MG63 (cell line): ENCODE results near the gene ARPIN. TPM values are rescaled to one million over a fixed set of nuclear protein-coding genes. Genes with fewer than 3 reads are reported as not detected.

ENCODE experiments used
- total RNA-seq: library from RNA; depleted of rRNA; stranded (reverse); fragments of >200 nt; shearing (Covaris generic); gene quantifications from 2 replicates; pipeline ENCODE4 v1.2.3, GENCODE V29; 2014; ENCODE audit warnings: low replicate concordance; rRNA removed

The ARPIN gene
- total RNA-seq, 1 experiment from 2014 or later = 4.0 TPM

Other genes with a start within 250 kb of the ARPIN start
- gene PLIN1, start 233.6 kb downstream of the ARPIN start, total RNA-seq = 0.13 and 0.17 TPM in 2 replicates
- 18.3 and 18.4 TPM in 2 replicates for gene PEX11A, start 222.2 kb downstream of the ARPIN start, total RNA-seq
- gene WDR93, start 222.1 kb downstream of the ARPIN start, total RNA-seq = 0.13 TPM in 1 of 2 replicates, not detected in the other
- 2.2 and 8.9 TPM in 2 replicates for gene MESP1, start 161.7 kb downstream of the ARPIN start, total RNA-seq
- gene MESP2, start 136.6 kb downstream of the ARPIN start, total RNA-seq = 1.8 TPM in 1 of 2 replicates, not detected in the other
- 24.9 and 43.8 TPM in 2 replicates for gene ANPEP, start 98.1 kb downstream of the ARPIN start, total RNA-seq
- gene AP3S2, start 19.0 kb downstream of the ARPIN start, total RNA-seq = 74.8 and 185 TPM in 2 replicates
- 7.0 and 9.1 TPM in 2 replicates for gene ZNF710, start 88.4 kb upstream of the ARPIN start, total RNA-seq
- 45.7 and 57.2 TPM in 2 replicates for gene IDH2, start 189.5 kb upstream of the ARPIN start, total RNA-seq